HepG2 (cell line): ENCODE measurements around the gene MFGE8. TPM values are rescaled to one million over a fixed set of nuclear protein-coding genes. Genes with fewer than 3 reads are reported as not detected.

Experiments
- ATAC-seq: fragments of 200-7000 bp; cut with Tn5 transposase; 3 replicates; pipeline ENCODE4 v1.9.1; 2020; ENCODE audit warnings: mild to moderate bottlenecking, moderate library complexity
- BruUV-seq: library from RNA; stranded (reverse); fragments of 400-500 nt; replicated peaks from 2 replicates; lab custom pipeline; 2021; lab: Mats Ljungman, UMichigan
- CTCF ChIA-PET: fragments of 300-600 bp; formaldehyde crosslinking; extraction: SDS; loops from one replicate; lab custom pipeline; 2021; ENCODE audit warnings: low total read pairs, inconsistent platforms, low intra/inter-chr PET ratio; lab: Yijun Ruan, JAX
- POLR2A ChIA-PET: fragments of 350-600 bp; sonication (Branson Sonifier 250); formaldehyde crosslinking; loops from one replicate; lab custom pipeline; 2020; ENCODE audit warnings: antibody characterized with exemption, inconsistent platforms; lab: Yijun Ruan, JAX
- DNase-seq: peaks from one replicate; pipeline ENCODE4 v3.0.0-alpha.2; 2015; ENCODE audit warnings: low spot score
- FAIRE-seq: peaks from 3 replicates; lab custom pipeline; 2011; peaks lifted over from hg19 to GRCh38; lab: Jason Lieb, UNC
- H2AFZ ChIP-seq: one replicate; pipeline ENCODE4 v1.6.1; 2011; ENCODE audit warnings: low read length, inconsistent platforms
- H3K27ac ChIP-seq: fragments of 300-600 bp; 3 replicates; pipeline ENCODE4 v1.8.0; 2011; ENCODE audit warnings: mixed run types, mild to moderate bottlenecking, mixed read lengths, low read length, inconsistent platforms; ENCODE audit not compliant: insufficient read depth; ENCODE audit errors: extremely low read length
- H3K27me3 ChIP-seq, 2 experiments: fragments of 200-600 bp in 1 of 2; 2 replicates in 1 of 2; 3 replicates in 1 of 2; pipeline versions ENCODE4 v1.6.0 to v1.8.0; 2011; ENCODE audit warnings: low read length in 2 of 2, mild to moderate bottlenecking in 2 of 2, moderate library complexity in 2 of 2, inconsistent platforms in 1 of 2; ENCODE audit not compliant: insufficient read depth in 2 of 2, control insufficient read depth in 1 of 2
- H3K36me3 ChIP-seq, 2 experiments: fragments of 200-600 bp in 1 of 2; replicated peaks in 1 of 2; 2 replicates in 1 of 2; 3 replicates in 1 of 2; pipeline versions ENCODE4 v1.5.1 to v1.8.0; 2011; ENCODE audit warnings: low read length in 2 of 2, inconsistent platforms in 1 of 2; ENCODE audit not compliant: insufficient read depth in 2 of 2, control insufficient read depth in 1 of 2
- H3K4me1 ChIP-seq: 2 replicates; pipeline ENCODE4 v1.5.1; 2012; ENCODE audit warnings: low read length, inconsistent platforms; ENCODE audit not compliant: insufficient read depth
- H3K4me2 ChIP-seq: 2 replicates; pipeline ENCODE4 v1.6.0; 2011; ENCODE audit warnings: low read depth, low read length, inconsistent platforms
- H3K4me3 ChIP-seq, 3 experiments: fragments of 200-600 bp in 1 of 3; sonication (generic), shearing (Covaris generic) in 1 of 3; replicated peaks in 1 of 3; 2 replicates each; pipeline ENCODE4 v1.5.1; 2011 to 2016; ENCODE audit warnings: low read length in 3 of 3, inconsistent platforms in 2 of 3, low read depth in 2 of 3, mild to moderate bottlenecking in 2 of 3, control low read depth in 1 of 3, mixed read lengths in 1 of 3; ENCODE audit not compliant: insufficient read depth in 1 of 3
- H3K79me2 ChIP-seq: one replicate; pipeline ENCODE4 v1.6.1; 2011; ENCODE audit warnings: low read length, inconsistent platforms; ENCODE audit not compliant: insufficient read depth
- H3K9ac ChIP-seq: 2 replicates; pipeline ENCODE4 v1.6.0; 2011; ENCODE audit warnings: mild to moderate bottlenecking, low read depth, low read length, inconsistent platforms; ENCODE audit not compliant: insufficient read depth
- H3K9me3 ChIP-seq: 2 replicates; pipeline ENCODE4 v1.5.1; 2012; ENCODE audit warnings: mild to moderate bottlenecking, low read length
- H4K20me1 ChIP-seq: 2 replicates; pipeline ENCODE4 v1.6.0; 2011; ENCODE audit warnings: inconsistent platforms, mild to moderate bottlenecking, low read length, moderate library complexity; ENCODE audit not compliant: insufficient read depth
- CEBPZ ChIP-seq: IDR thresholded peaks from 2 replicates; pipeline ENCODE4 v1.6.1; 2012; ENCODE audit warnings: low read length, improper control_type of control experiment
- KDM6A ChIP-seq: IDR thresholded peaks from 2 replicates; pipeline ENCODE4 v1.6.1; 2016; ENCODE audit warnings: low read depth
- POLR2AphosphoS5 ChIP-seq: IDR thresholded peaks from 2 replicates; pipeline ENCODE4 v1.6.1; 2012; ENCODE audit warnings: low read depth, low read length
- ZBTB33 ChIP-seq: sonication (generic); formaldehyde crosslinking; IDR thresholded peaks from 2 replicates; pipeline ENCODE4 v1.4.0; 2020; ENCODE audit warnings: missing genetic modification reagents
- ZNF274 ChIP-seq: sonication (generic); formaldehyde crosslinking; IDR thresholded peaks from 2 replicates; pipeline ENCODE4 v1.5.1; 2020; ENCODE audit warnings: mild to moderate bottlenecking, missing genetic modification reagents
- WGBS: methylation state at CpG from one replicate; pipeline ENCODE4 v1.1.6; 2017; ENCODE audit warnings: low lambda C conversion rate; 5-methylcytosine and 5-hydroxymethylcytosine counted together
- in situ Hi-C: cut with HindIII; loops from 2 replicates; pipeline ENCODE4 v1.10.0; 2017; ENCODE audit warnings: low pct_unique_long_range_greater_than_20kb; ENCODE audit not compliant: extremely low pct_ligation_motif_present
- intact Hi-C: fragments of 100-400 bp; cut with micrococcal nuclease; formaldehyde crosslinking; loops from one replicate; pipeline ENCODE4 v1.10.0; 2022; ENCODE audit not compliant: unreplicated experiment
- polyA plus RNA-seq, 8 experiments: library from polyadenylated mRNA; depleted of rRNA in 3 of 8; stranded (reverse) in 7 of 8; unstranded in 1 of 8; fragments of >200 nt; fragmentation: Illumina TruSeq in 4 of 8; extraction: Trizol in 4 of 8; gene quantifications; 2 replicates each; pipeline versions ENCODE4 v1.2.1 to v1.2.3, GENCODE V29; 2011 to 2016; ENCODE audit warnings: low read depth in 4 of 8, missing spikeins in 1 of 8, mixed read lengths in 1 of 8; ENCODE audit not compliant: insufficient read depth in 1 of 8
- total RNA-seq, 5 experiments: library from RNA; depleted of rRNA; stranded (reverse); fragments of >200 nt; fragmentation: Illumina TruSeq; extraction: Trizol; gene quantifications; 2 replicates each; pipeline ENCODE4 v1.2.3, GENCODE V29; 2016; ENCODE audit warnings: low read depth in 1 of 5
- TF ChIP-seq, protein P1 (sequence below): sonication (generic); formaldehyde crosslinking; IDR thresholded peaks from 2 replicates; pipeline ENCODE4 v1.4.0; 2020; ENCODE audit warnings: low read depth, mild to moderate bottlenecking, missing genetic modification reagents

MFGE8 gene
- total and polyA plus RNA-seq, 2 of the 13 experiments (the other 11 are each of a cell fraction or from before 2014, with no cell fraction given): 3.4 to 22.1 TPM

DNA sequence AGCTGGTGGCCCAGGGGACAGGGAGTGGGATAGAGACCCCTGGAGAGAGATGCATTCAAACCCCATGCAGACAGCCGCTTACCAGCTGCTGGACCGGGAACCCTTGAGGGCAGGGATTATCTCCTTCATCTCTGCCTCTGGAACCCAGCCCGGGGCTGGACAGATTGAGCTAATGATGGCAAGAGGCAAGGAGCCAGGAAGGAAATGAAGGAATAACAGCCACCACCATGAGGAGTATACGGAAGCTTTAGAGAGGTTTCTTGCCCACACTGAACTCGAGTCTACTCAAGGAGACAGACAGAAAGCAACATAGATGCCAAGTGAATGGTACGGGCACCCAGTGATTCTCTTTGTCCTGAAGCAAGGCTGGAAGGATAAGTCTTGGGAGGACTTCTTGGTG is 41.1 kb downstream of the MFGE8 start (continued):
- TF ChIP-seq ZBTB33 (CRISPR knock-in tag): no peak
- TF ChIP-seq KDM6A (CRISPR knock-in tag): no peak
- TF ChIP-seq POLR2AphosphoS5: no peak

GRCh38 chr15:88871313-88871712 is 41.9 kb downstream of the MFGE8 start:
- Histone ChIP-seq H3K9me3 (no peaks in the 10 kb centered on the region), H3K9ac (no peak overlapping the region), H2AFZ (no peak overlapping the region), H3K27ac (no peak overlapping the region), H3K4me3 (no peak overlapping the region), H3K79me2 (no peaks in the 10 kb centered on the region), H3K4me1 (no peaks in the 10 kb centered on the region), H4K20me1 (no peaks in the 10 kb centered on the region), H3K36me3 (no peaks in the 10 kb centered on the region), H3K4me2 (no peak overlapping the region), H3K27me3 (peaks cover 16 to 80% of the 10 kb centered on the region in 2 experiments; a peak in 4 of 5 replicates)
- in situ Hi-C loops (no loop called here), intact Hi-C loops (no loop called here)
- FAIRE-seq (no peak), DNase-seq (no peak), ATAC-seq (no peak)
- ChIA-PET POLR2A (no interaction called here), CTCF (no interaction called here)
- whole genome bisulfite sequencing: 0% methylated on average over 9 of the region's 14 CpGs
- no TSS peak for BruUV-seq
- no peak for TF ChIP-seq ZNF274 (CRISPR knock-in tag)
- TF ChIP-seq CEBPZ: no peak
- TF ChIP-seq, protein P1, sequence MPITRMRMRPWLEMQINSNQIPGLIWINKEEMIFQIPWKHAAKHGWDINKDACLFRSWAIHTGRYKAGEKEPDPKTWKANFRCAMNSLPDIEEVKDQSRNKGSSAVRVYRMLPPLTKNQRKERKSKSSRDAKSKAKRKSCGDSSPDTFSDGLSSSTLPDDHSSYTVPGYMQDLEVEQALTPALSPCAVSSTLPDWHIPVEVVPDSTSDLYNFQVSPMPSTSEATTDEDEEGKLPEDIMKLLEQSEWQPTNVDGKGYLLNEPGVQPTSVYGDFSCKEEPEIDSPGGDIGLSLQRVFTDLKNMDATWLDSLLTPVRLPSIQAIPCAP: no peak
